ENCODE measurements around the gene JAKMIP1. TPM values are rescaled to one million over a fixed set of nuclear protein-coding genes. Genes with fewer than 3 reads are reported as not detected.
"Not testable (repeated sequence)": the region's sequence is repeated elsewhere in the genome, so short reads cannot be mapped to it uniquely, and the experiment has no call there.

JAKMIP1 gene
- total RNA-seq, 1 experiment from 2014 or later = not detected

- Histone ChIP-seq H3K4me1 (no peaks in the 10 kb centered on the region), H3K36me3 (no peaks in the 10 kb centered on the region), H3K4me3 (no peak overlapping the region), H3K9me3 (replicated peaks) (peaks cover 5% of the 10 kb centered on the region), H3K27ac (no peak overlapping the region), H3K27me3 (peaks cover 4% of the 10 kb centered on the region; the same call in 1 of the 2 replicates)
- no peak for DNase-seq
Measured at GRCh38 chr4:6141554-6141953, 58.8 kb downstream of the JAKMIP1 start.

- not testable (repeated sequence) for H3K4me3 ChIP-seq, DNase-seq
Measured at GRCh38 chr4:6141021-6141420, 59.3 kb downstream of the JAKMIP1 start.

GRCh38 chr4:6137747-6138135, 62.6 kb downstream of the JAKMIP1 start:
- H3K9me3 ChIP-seq (replicated peaks) = no peaks in the 10 kb centered on the region
- H3K4me3 ChIP-seq = no peak overlapping the region
- H3K36me3 ChIP-seq = no peaks in the 10 kb centered on the region
- H3K4me1 ChIP-seq = no peaks in the 10 kb centered on the region
- no peak overlapping the region for H3K27ac ChIP-seq
- H3K27me3 ChIP-seq = 0 out of 2 replicates have a peak, but pooled peaks cover 4% of the 10 kb centered on the region
- DNase-seq = no peak

More at GRCh38 chr4:6141021-6141420, 59.3 kb downstream of the JAKMIP1 start:
- H3K36me3 ChIP-seq; H3K9me3 ChIP-seq (replicated peaks); H3K4me1 ChIP-seq; H3K27ac ChIP-seq; H3K27me3 ChIP-seq: not testable (repeated sequence)

- Histone ChIP-seq H3K9me3 (replicated peaks) (no peaks in the 10 kb centered on the region), H3K4me1 (no peaks in the 10 kb centered on the region), H3K4me3 (no peak overlapping the region), H3K27ac (no peak overlapping the region), H3K27me3 (0 out of 2 replicates have a peak, but pooled peaks cover 2% of the 10 kb centered on the region), H3K36me3 (no peaks in the 10 kb centered on the region)
- DNase-seq = no peak
Measured at GRCh38 chr4:6137027-6137746, 63.2 kb downstream of the JAKMIP1 start.

GRCh38 chr4:6134612-6135220, 65.6 kb downstream of the JAKMIP1 start:
- no peak overlapping the region for H3K4me3 ChIP-seq
- no peaks in the 10 kb centered on the region for H3K9me3 ChIP-seq (replicated peaks)
- no peaks in the 10 kb centered on the region for H3K27me3 ChIP-seq
- no peaks in the 10 kb centered on the region for H3K36me3 ChIP-seq
- no peak overlapping the region for H3K27ac ChIP-seq
- DNase-seq = no peak
- H3K4me1 ChIP-seq = no peaks in the 10 kb centered on the region

- Histone ChIP-seq H3K27ac (no peak overlapping the region), H3K4me3 (no peak overlapping the region), H3K27me3 (no peaks in the 10 kb centered on the region), H3K4me1 (no peaks in the 10 kb centered on the region), H3K36me3 (no peaks in the 10 kb centered on the region), H3K9me3 (replicated peaks) (no peaks in the 10 kb centered on the region)
- no peak for DNase-seq
Measured at GRCh38 chr4:6132716-6133115, 67.6 kb downstream of the JAKMIP1 start.

- no peak overlapping the region for H3K27ac ChIP-seq
- no peak overlapping the region for H3K4me3 ChIP-seq
- no peaks in the 10 kb centered on the region for H3K4me1 ChIP-seq
- no peaks in the 10 kb centered on the region for H3K36me3 ChIP-seq
- no peaks in the 10 kb centered on the region for H3K27me3 ChIP-seq
- peak in 1 of 2 experiments; percentile 13 for DNase-seq
- no peaks in the 10 kb centered on the region for H3K9me3 ChIP-seq (replicated peaks)
Measured at GRCh38 chr4:6128221-6128850, 72.0 kb downstream of the JAKMIP1 start.

- H3K27ac ChIP-seq = no peak overlapping the region
- no peak overlapping the region for H3K4me3 ChIP-seq
- DNase-seq = no peak
- H3K9me3 ChIP-seq (replicated peaks) = no peaks in the 10 kb centered on the region
- H3K27me3 ChIP-seq = no peaks in the 10 kb centered on the region
- no peaks in the 10 kb centered on the region for H3K36me3 ChIP-seq
- no peaks in the 10 kb centered on the region for H3K4me1 ChIP-seq
Measured at GRCh38 chr4:6126971-6127745, 73.2 kb downstream of the JAKMIP1 start.

GRCh38 chr4:6125103-6125651, 75.2 kb downstream of the JAKMIP1 start:
- H3K4me3 ChIP-seq = no peak overlapping the region
- H3K9me3 ChIP-seq (replicated peaks) = no peaks in the 10 kb centered on the region

GRCh38 chr4:6124386-6125102, 75.8 kb downstream of the JAKMIP1 start:
- Histone ChIP-seq H3K4me1 (no peaks in the 10 kb centered on the region), H3K27ac (no peak overlapping the region)
- DNase-seq = no peak

More at GRCh38 chr4:6125103-6125651, 75.2 kb downstream of the JAKMIP1 start:
- Histone ChIP-seq H3K4me1 (no peaks in the 10 kb centered on the region), H3K27me3 (no peaks in the 10 kb centered on the region), H3K27ac (no peak overlapping the region), H3K36me3 (no peaks in the 10 kb centered on the region)
- DNase-seq = no peak

GRCh38 chr4:6123976-6124375, 76.4 kb downstream of the JAKMIP1 start:
- Histone ChIP-seq H3K27me3 (no peaks in the 10 kb centered on the region), H3K36me3 (no peaks in the 10 kb centered on the region), H3K4me1 (no peaks in the 10 kb centered on the region), H3K27ac (no peak overlapping the region), H3K9me3 (replicated peaks) (no peaks in the 10 kb centered on the region), H3K4me3 (no peak overlapping the region)
- DNase-seq = no peak

More at GRCh38 chr4:6124386-6125102, 75.8 kb downstream of the JAKMIP1 start:
- Histone ChIP-seq H3K4me3 (no peak overlapping the region), H3K9me3 (replicated peaks) (no peaks in the 10 kb centered on the region), H3K36me3 (no peaks in the 10 kb centered on the region), H3K27me3 (no peaks in the 10 kb centered on the region)

- no peaks in the 10 kb centered on the region for H3K4me1 ChIP-seq
- H3K27me3 ChIP-seq = no peaks in the 10 kb centered on the region
- H3K9me3 ChIP-seq (replicated peaks) = no peaks in the 10 kb centered on the region
- DNase-seq = no peak
- H3K4me3 ChIP-seq = no peak overlapping the region
- H3K27ac ChIP-seq = no peak overlapping the region
- H3K36me3 ChIP-seq = no peaks in the 10 kb centered on the region
Measured at GRCh38 chr4:6123541-6123940, 76.8 kb downstream of the JAKMIP1 start.

- Histone ChIP-seq H3K4me1 (no peaks in the 10 kb centered on the region), H3K4me3 (no peak overlapping the region), H3K27ac (no peak overlapping the region), H3K9me3 (replicated peaks) (no peaks in the 10 kb centered on the region), H3K36me3 (no peaks in the 10 kb centered on the region), H3K27me3 (no peaks in the 10 kb centered on the region)
- DNase-seq = no peak
Measured at GRCh38 chr4:6123116-6123515, 77.2 kb downstream of the JAKMIP1 start.

GRCh38 chr4:6122496-6122895, 77.9 kb downstream of the JAKMIP1 start:
- H3K4me3 ChIP-seq = no peak overlapping the region
- no peaks in the 10 kb centered on the region for H3K27me3 ChIP-seq
- no peak for DNase-seq
- H3K36me3 ChIP-seq = no peaks in the 10 kb centered on the region
- no peak overlapping the region for H3K27ac ChIP-seq
- no peaks in the 10 kb centered on the region for H3K4me1 ChIP-seq
- H3K9me3 ChIP-seq (replicated peaks) = no peaks in the 10 kb centered on the region
